PC-3 (cell line): ENCODE data around the gene BHLHE40. TPM values are rescaled to one million over a fixed set of nuclear protein-coding genes. Genes with fewer than 3 reads are reported as not detected.

Experiments used
- ATAC-seq: fragments of 200-7000 bp; cut with Tn5 transposase; 2 replicates; pipeline ENCODE4 v1.9.1; 2020; ENCODE audit warnings: mild to moderate bottlenecking, moderate library complexity
- BruUV-seq: library from RNA; stranded (reverse); fragments of 400-500 nt; replicated peaks from 2 replicates; lab custom pipeline; 2021; lab: Mats Ljungman, UMichigan
- CTCF ChIA-PET: fragments of 300-600 bp; sonication (Branson Sonifier 250); formaldehyde crosslinking; loops from one replicate; lab custom pipeline; 2022; ENCODE audit warnings: antibody characterized with exemption; lab: Charles Lee
- POLR2A ChIA-PET: fragments of 300-600 bp; sonication (Branson Sonifier 250); formaldehyde crosslinking; loops from one replicate; lab custom pipeline; 2022; ENCODE audit warnings: antibody characterized with exemption; ENCODE audit not compliant: unreplicated experiment; lab: Charles Lee
- DNase-seq: peaks from one replicate; pipeline ENCODE4 v3.0.0-alpha.2; 2015
- H2AFZ ChIP-seq: fragments of 300-600 bp; sonication (generic); 2 replicates; pipeline ENCODE4 v1.6.0; 2016; ENCODE audit warnings: antibody characterized with exemption, low read length
- H3F3A ChIP-seq: fragments of 300-600 bp; sonication (generic); one replicate; pipeline ENCODE4 v1.6.0; 2017; ENCODE audit warnings: antibody characterized with exemption, low read length, control low read depth, mild to moderate bottlenecking; ENCODE audit not compliant: unreplicated experiment
- H3K27ac ChIP-seq: fragments of 300-600 bp; sonication (generic); 2 replicates; pipeline ENCODE4 v1.5.1; 2016; ENCODE audit warnings: mild to moderate bottlenecking, low read length
- H3K27me3 ChIP-seq: fragments of 300-600 bp; sonication (generic); 2 replicates; pipeline ENCODE4 v1.6.1; 2016; ENCODE audit warnings: low read length, mixed read lengths
- H3K36me3 ChIP-seq: fragments of 300-600 bp; sonication (generic); 2 replicates; pipeline ENCODE4 v1.6.1; 2016; ENCODE audit warnings: low read depth, mixed run types, low read length, mixed read lengths
- H3K4me1 ChIP-seq: fragments of 300-600 bp; sonication (generic); 2 replicates; pipeline ENCODE4 v1.5.1; 2016; ENCODE audit warnings: low read length; ENCODE audit not compliant: insufficient read depth
- H3K4me2 ChIP-seq: fragments of 300-600 bp; sonication (generic); 2 replicates; pipeline ENCODE4 v1.6.0; 2016; ENCODE audit warnings: low read length
- H3K4me3 ChIP-seq: fragments of 300-600 bp; sonication (generic); 2 replicates; pipeline ENCODE4 v1.5.1; 2016; ENCODE audit warnings: mild to moderate bottlenecking, low read length, mixed read lengths
- H3K79me2 ChIP-seq: fragments of 300-600 bp; sonication (generic); 2 replicates; pipeline ENCODE4 v1.6.1; 2017; ENCODE audit warnings: low read length, mixed read lengths
- H3K9ac ChIP-seq: fragments of 300-600 bp; sonication (generic); 2 replicates; pipeline ENCODE4 v1.6.0; 2016; ENCODE audit warnings: mild to moderate bottlenecking, low read length
- H3K9me2 ChIP-seq: fragments of 300-600 bp; sonication (generic); replicated peaks from 2 replicates; pipeline ENCODE4 v1.6.1; 2016; ENCODE audit warnings: mixed run types, low read length, mixed read lengths
- H3K9me3 ChIP-seq: fragments of 300-600 bp; sonication (generic); 2 replicates; pipeline ENCODE4 v1.6.1; 2016; ENCODE audit warnings: low read length, mixed read lengths
- H4K20me1 ChIP-seq: fragments of 300-600 bp; sonication (generic); 2 replicates; pipeline ENCODE4 v1.6.1; 2016; ENCODE audit warnings: low read length, mixed read lengths
- CTCF ChIP-seq: fragments of 300-600 bp; sonication (generic); conservative IDR thresholded peaks from 2 replicates; pipeline ENCODE4 v1.5.1; 2017; ENCODE audit warnings: antibody characterized with exemption, low read depth, mild to moderate bottlenecking, low read length
- EZH2 ChIP-seq: fragments of 300-600 bp; sonication (generic); IDR thresholded peaks from one replicate; pipeline ENCODE4 v1.6.1; 2017; ENCODE audit warnings: antibody characterized with exemption, mild to moderate bottlenecking, low read length; ENCODE audit not compliant: unreplicated experiment
- EZH2phosphoT487 ChIP-seq: fragments of 300-600 bp; sonication (generic); IDR thresholded peaks from 2 replicates; pipeline ENCODE4 v1.6.1; 2018; ENCODE audit warnings: mild to moderate bottlenecking, antibody characterized with exemption, low read length, borderline replicate concordance
- intact Hi-C: fragments of 100-400 bp; cut with micrococcal nuclease; formaldehyde crosslinking; loops from 2 replicates; pipeline ENCODE4 v1.9.0; 2023
- total RNA-seq: library from RNA; depleted of rRNA; stranded (reverse); fragments of >200 nt; gene quantifications from 2 replicates; pipeline ENCODE4 v1.2.3, GENCODE V29; 2014

The BHLHE40 gene
- total RNA-seq, 1 experiment from 2014 or later = 256 TPM

- DNase-seq (no peak), ATAC-seq (no peak)
- Histone ChIP-seq H3K4me1 (peaks cover 67% of the 10 kb centered on the region), H4K20me1 (no peaks in the 10 kb centered on the region), H3K9me3 (no peaks in the 10 kb centered on the region), H3K27ac (no peak overlapping the region), H3K36me3 (no peaks in the 10 kb centered on the region), H2AFZ (no peak overlapping the region), H3K9me2 (no peaks in the 10 kb centered on the region), H3K27me3 (no peaks in the 10 kb centered on the region), H3F3A (peaks cover 21% of the 10 kb centered on the region), H3K4me2 (no peak overlapping the region), H3K4me3 (no peak overlapping the region), H3K9ac (no peak overlapping the region), H3K79me2 (0 out of 2 replicates have a peak, but pooled peaks cover 4% of the 10 kb centered on the region)
- BruUV-seq = no TSS peak
- ChIA-PET POLR2A (no interaction called here), CTCF (no interaction called here)
- intact Hi-C loops = loop anchor here (10.0 kb wide), 2 partner anchors 365 to 605 kb away; no protein-coding TSS in a partner anchor
- no peak for TF ChIP-seq EZH2
- TF ChIP-seq EZH2phosphoT487 = no peak
- TF ChIP-seq CTCF = no peak
These were observed 40.4 kb downstream of the BHLHE40 start for GRCh38 chr3:5019411-5020241.

- no peak overlapping the region for H2AFZ ChIP-seq
- H3K27ac ChIP-seq = peak overlapping the region; percentile 96
- no peak overlapping the region for H3K4me3 ChIP-seq
- ChIA-PET POLR2A (no interaction called here), CTCF (interaction anchor here (1.7 kb wide), 1 partner anchor 33 kb away, joined by 7 read pairs; no protein-coding TSS in a partner anchor)
- peak overlapping the region; percentile 83; the same call in 1 of the 2 replicates for H3K9ac ChIP-seq
- BruUV-seq = no TSS peak
- H3K27me3 ChIP-seq = no peaks in the 10 kb centered on the region
- peaks cover 73% of the 10 kb centered on the region for H3K4me1 ChIP-seq
- H3K4me2 ChIP-seq = no peak overlapping the region
- no peak for DNase-seq
- H3K9me3 ChIP-seq = no peaks in the 10 kb centered on the region
- H3F3A ChIP-seq = peaks cover 21% of the 10 kb centered on the region
- intact Hi-C loops = loop anchor here (10.0 kb wide), 2 partner anchors 365 to 605 kb away; no protein-coding TSS in a partner anchor
- H3K79me2 ChIP-seq = 0 out of 2 replicates have a peak, but pooled peaks cover 4% of the 10 kb centered on the region
- H4K20me1 ChIP-seq = no peaks in the 10 kb centered on the region
- no peak for ATAC-seq
- no peaks in the 10 kb centered on the region for H3K36me3 ChIP-seq
- no peaks in the 10 kb centered on the region for H3K9me2 ChIP-seq
- TF ChIP-seq EZH2phosphoT487 (no peak), CTCF (no peak), EZH2 (no peak)
These were observed 41.0 kb downstream of the BHLHE40 start for GRCh38 chr3:5020242-5020722.
